HEK293 (cell line): ENCODE measurements around the gene C2orf69.

Source experiments
- CTCF ChIA-PET: fragments of 350-600 bp; formaldehyde crosslinking; extraction: SDS; loops from one replicate; lab custom pipeline; 2021; ENCODE audit warnings: antibody characterized with exemption; lab: Yijun Ruan, JAX
- POLR2A ChIA-PET: fragments of 300-600 bp; formaldehyde crosslinking; extraction: SDS; loops from one replicate; lab custom pipeline; 2020; ENCODE audit warnings: antibody characterized with exemption, inconsistent platforms; lab: Yijun Ruan, JAX
- H3K27ac ChIP-seq: fragments of 200-500 bp; sonication (Bioruptor generic); 2 replicates; pipeline ENCODE4 v1.5.1; 2014; ENCODE audit warnings: low read depth, low read length, control low read depth, inconsistent platforms; ENCODE audit errors: extremely low read depth
- H3K36me3 ChIP-seq, 2 experiments: fragments of 200-500 bp in 1 of 2; sonication (Bioruptor generic) in 1 of 2; 1 replicate in 1 of 2; 2 replicates in 1 of 2; pipeline ENCODE4 v1.5.1; 2014 to 2017; ENCODE audit warnings: inconsistent platforms in 2 of 2, low read length in 2 of 2; ENCODE audit not compliant: control insufficient read depth in 2 of 2, insufficient read depth in 1 of 2
- H3K4me1 ChIP-seq: fragments of 200-500 bp; sonication (Bioruptor generic); 2 replicates; pipeline ENCODE4 v1.5.1; 2014; ENCODE audit warnings: mild to moderate bottlenecking, low read length, inconsistent platforms; ENCODE audit not compliant: control insufficient read depth, insufficient read depth
- H3K4me3 ChIP-seq: 2 replicates; pipeline ENCODE4 v1.5.1; 2011; ENCODE audit warnings: low read depth, mild to moderate bottlenecking, control low read depth, low read length, moderate library complexity
- H3K9me3 ChIP-seq: fragments of 200-500 bp; sonication (Bioruptor generic); 2 replicates; pipeline ENCODE4 v1.5.1; 2014; ENCODE audit warnings: low read depth, low read length, inconsistent platforms; ENCODE audit not compliant: control insufficient read depth, insufficient read depth
- BCL11B ChIP-seq: fragments of 450-650 bp; formaldehyde crosslinking; IDR thresholded peaks from 2 replicates; pipeline ENCODE4 v1.5.1; 2016; ENCODE audit warnings: low read depth, missing biosample characterization, missing genetic modification characterization
- KLF7 ChIP-seq: fragments of 450-650 bp; formaldehyde crosslinking; IDR thresholded peaks from 2 replicates; pipeline ENCODE4 v1.5.1; 2016; ENCODE audit warnings: missing biosample characterization, missing genetic modification characterization, borderline replicate concordance
- OSR2 ChIP-seq: fragments of 450-650 bp; formaldehyde crosslinking; IDR thresholded peaks from 2 replicates; pipeline ENCODE4 v1.5.1; 2016; ENCODE audit warnings: missing biosample characterization, missing genetic modification characterization
- TCF7L2 ChIP-seq: IDR thresholded peaks from 2 replicates; pipeline ENCODE4 v1.6.1; 2011; ENCODE audit warnings: low read depth, mild to moderate bottlenecking, inconsistent platforms, low read length, moderate library complexity, borderline replicate concordance
- WT1 ChIP-seq: fragments of 450-650 bp; formaldehyde crosslinking; IDR thresholded peaks from 2 replicates; pipeline ENCODE4 v1.5.1; 2016; ENCODE audit warnings: missing biosample characterization, missing genetic modification characterization
- ZBTB17 ChIP-seq: fragments of 450-650 bp; formaldehyde crosslinking; IDR thresholded peaks from 2 replicates; pipeline ENCODE4 v1.5.1; 2016; ENCODE audit warnings: missing biosample characterization, missing genetic modification characterization
- ZBTB8A ChIP-seq: fragments of 450-650 bp; formaldehyde crosslinking; IDR thresholded peaks from 2 replicates; pipeline ENCODE4 v1.5.1; 2016; ENCODE audit warnings: missing biosample characterization, missing genetic modification characterization
- ZNF112 ChIP-seq: fragments of 450-650 bp; formaldehyde crosslinking; IDR thresholded peaks from 2 replicates; pipeline ENCODE4 v1.5.0; 2017; ENCODE audit warnings: missing biosample characterization, missing genetic modification characterization
- ZNF114 ChIP-seq: fragments of 450-650 bp; formaldehyde crosslinking; IDR thresholded peaks from 2 replicates; pipeline ENCODE4 v1.5.0; 2017; ENCODE audit warnings: missing biosample characterization, missing genetic modification characterization
- ZNF157 ChIP-seq: fragments of 450-650 bp; formaldehyde crosslinking; IDR thresholded peaks from 2 replicates; pipeline ENCODE4 v1.5.1; 2016; ENCODE audit warnings: missing biosample characterization, missing genetic modification characterization
- ZNF175 ChIP-seq: fragments of 450-650 bp; formaldehyde crosslinking; IDR thresholded peaks from 2 replicates; pipeline ENCODE4 v1.5.1; 2016; ENCODE audit warnings: missing biosample characterization, missing genetic modification characterization
- ZNF391 ChIP-seq: fragments of 450-650 bp; formaldehyde crosslinking; IDR thresholded peaks from 2 replicates; pipeline ENCODE4 v1.5.1; 2016; ENCODE audit warnings: low read depth, missing biosample characterization, missing genetic modification characterization, borderline replicate concordance
- ZNF555 ChIP-seq: fragments of 450-650 bp; formaldehyde crosslinking; conservative IDR thresholded peaks from 2 replicates; pipeline ENCODE4 v1.5.1; 2017; ENCODE audit warnings: missing biosample characterization, mild to moderate bottlenecking, missing genetic modification characterization, inconsistent platforms
- ZNF585B ChIP-seq: fragments of 450-650 bp; formaldehyde crosslinking; IDR thresholded peaks from 2 replicates; pipeline ENCODE4 v1.5.1; 2016; ENCODE audit warnings: missing biosample characterization, missing genetic modification characterization
- ZNF76 ChIP-seq: fragments of 450-650 bp; formaldehyde crosslinking; IDR thresholded peaks from 2 replicates; pipeline ENCODE4; 2016; ENCODE audit warnings: low read depth, missing biosample characterization, missing genetic modification characterization, borderline replicate concordance
- ZSCAN16 ChIP-seq: fragments of 450-650 bp; formaldehyde crosslinking; IDR thresholded peaks from 2 replicates; pipeline ENCODE4 v1.5.1; 2016; ENCODE audit warnings: missing biosample characterization, missing genetic modification characterization
- TF ChIP-seq, protein P1 (sequence below): fragments of 450-650 bp; formaldehyde crosslinking; IDR thresholded peaks from 2 replicates; pipeline ENCODE4 v1.5.1; 2016; ENCODE audit warnings: missing biosample characterization, missing genetic modification characterization
- TF ChIP-seq, protein P2 (sequence below): fragments of 450-650 bp; formaldehyde crosslinking; IDR thresholded peaks from 2 replicates; pipeline ENCODE4 v1.5.0; 2017; ENCODE audit warnings: missing biosample characterization, missing genetic modification characterization, borderline replicate concordance
- TF ChIP-seq, protein P3 (sequence below): fragments of 450-650 bp; formaldehyde crosslinking; IDR thresholded peaks from 2 replicates; pipeline ENCODE4 v1.5.1; 2016; ENCODE audit warnings: missing biosample characterization, missing genetic modification characterization

C2orf69 gene

DNA sequence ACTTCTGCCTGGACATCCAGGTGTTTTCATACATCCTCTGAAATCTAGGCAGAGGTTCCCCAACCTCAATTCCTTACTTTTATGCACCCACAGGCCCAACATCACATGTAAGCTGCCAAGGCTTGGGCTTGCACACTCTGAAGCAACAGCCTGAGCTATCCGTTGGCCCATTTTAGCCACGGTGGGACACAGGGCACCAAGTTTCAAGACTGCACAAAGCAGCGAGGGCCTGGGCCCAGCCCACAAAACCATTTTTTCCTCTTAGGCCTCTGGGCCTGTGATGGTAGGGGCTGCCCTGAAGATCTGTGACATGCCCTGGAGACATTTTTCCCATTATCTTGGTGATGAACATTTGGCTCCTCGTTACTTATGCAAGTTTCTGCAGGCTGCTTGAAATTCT is 5.9 kb downstream of the C2orf69 start (continued):
- TF ChIP-seq TCF7L2 (no peak), ZBTB8A (no peak), ZNF114 (tag by site-specific recombination) (no peak), ZNF555 (tag by site-specific recombination) (no peak), ZBTB17 (tag by site-specific recombination) (no peak), KLF7 (tag by site-specific recombination) (no peak), ZNF157 (tag by site-specific recombination) (no peak), ZNF585B (peak; percentile 97), ZNF76 (tag by site-specific recombination) (no peak)
- TF ChIP-seq, protein P1, sequence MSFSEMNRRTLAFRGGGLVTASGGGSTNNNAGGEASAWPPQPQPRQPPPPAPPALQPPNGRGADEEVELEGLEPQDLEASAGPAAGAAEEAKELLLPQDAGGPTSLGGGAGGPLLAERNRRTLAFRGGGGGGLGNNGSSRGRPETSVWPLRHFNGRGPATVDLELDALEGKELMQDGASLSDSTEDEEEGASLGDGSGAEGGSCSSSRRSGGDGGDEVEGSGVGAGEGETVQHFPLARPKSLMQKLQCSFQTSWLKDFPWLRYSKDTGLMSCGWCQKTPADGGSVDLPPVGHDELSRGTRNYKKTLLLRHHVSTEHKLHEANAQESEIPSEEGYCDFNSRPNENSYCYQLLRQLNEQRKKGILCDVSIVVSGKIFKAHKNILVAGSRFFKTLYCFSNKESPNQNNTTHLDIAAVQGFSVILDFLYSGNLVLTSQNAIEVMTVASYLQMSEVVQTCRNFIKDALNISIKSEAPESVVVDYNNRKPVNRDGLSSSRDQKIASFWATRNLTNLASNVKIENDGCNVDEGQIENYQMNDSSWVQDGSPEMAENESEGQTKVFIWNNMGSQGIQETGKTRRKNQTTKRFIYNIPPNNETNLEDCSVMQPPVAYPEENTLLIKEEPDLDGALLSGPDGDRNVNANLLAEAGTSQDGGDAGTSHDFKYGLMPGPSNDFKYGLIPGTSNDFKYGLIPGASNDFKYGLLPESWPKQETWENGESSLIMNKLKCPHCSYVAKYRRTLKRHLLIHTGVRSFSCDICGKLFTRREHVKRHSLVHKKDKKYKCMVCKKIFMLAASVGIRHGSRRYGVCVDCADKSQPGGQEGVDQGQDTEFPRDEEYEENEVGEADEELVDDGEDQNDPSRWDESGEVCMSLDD (tag by site-specific recombination): no peak

DNA sequence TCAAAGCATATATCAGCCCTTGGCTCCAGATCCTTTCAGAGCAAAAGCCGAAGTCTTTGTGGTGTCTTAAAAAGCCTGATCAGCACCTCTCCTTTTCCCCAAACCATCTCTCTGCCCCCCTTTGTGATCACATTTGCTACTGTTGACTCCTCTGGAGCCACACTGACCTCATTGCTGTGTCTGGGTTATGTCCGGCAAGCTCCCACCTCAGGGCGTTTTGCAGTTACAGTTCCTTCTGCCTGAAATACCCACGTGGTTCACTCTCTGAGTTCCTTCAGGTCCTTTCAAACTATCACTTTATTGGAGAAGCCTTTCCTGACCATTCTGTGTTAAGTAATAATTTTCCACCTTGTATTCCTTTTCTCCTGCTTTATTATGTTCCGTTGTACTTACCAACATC is 11.8 kb downstream of the C2orf69 start:
- no peak overlapping the region for H3K4me3 ChIP-seq
- no peaks in the 10 kb centered on the region for H3K4me1 ChIP-seq
- CTCF ChIA-PET: interaction anchor here (0.7 kb wide), 1 partner anchor 7 kb away, joined by 3 read pairs; no protein-coding TSS in a partner anchor
- no peak overlapping the region; the same call in 1 of the 2 replicates for H3K27ac ChIP-seq
- H3K9me3 ChIP-seq: no peaks in the 10 kb centered on the region
- H3K36me3 ChIP-seq: peaks cover 22 to 42% of the 10 kb centered on the region in 2 experiments
- TF ChIP-seq WT1 (tag by site-specific recombination) (no peak), ZSCAN16 (tag by site-specific recombination) (no peak), ZNF112 (no peak), OSR2 (peak; percentile 15; the same call in 1 of the 2 replicates), ZNF391 (tag by site-specific recombination) (no peak), BCL11B (tag by site-specific recombination) (no peak), ZNF175 (tag by site-specific recombination) (no peak)
- TF ChIP-seq, protein P2, sequence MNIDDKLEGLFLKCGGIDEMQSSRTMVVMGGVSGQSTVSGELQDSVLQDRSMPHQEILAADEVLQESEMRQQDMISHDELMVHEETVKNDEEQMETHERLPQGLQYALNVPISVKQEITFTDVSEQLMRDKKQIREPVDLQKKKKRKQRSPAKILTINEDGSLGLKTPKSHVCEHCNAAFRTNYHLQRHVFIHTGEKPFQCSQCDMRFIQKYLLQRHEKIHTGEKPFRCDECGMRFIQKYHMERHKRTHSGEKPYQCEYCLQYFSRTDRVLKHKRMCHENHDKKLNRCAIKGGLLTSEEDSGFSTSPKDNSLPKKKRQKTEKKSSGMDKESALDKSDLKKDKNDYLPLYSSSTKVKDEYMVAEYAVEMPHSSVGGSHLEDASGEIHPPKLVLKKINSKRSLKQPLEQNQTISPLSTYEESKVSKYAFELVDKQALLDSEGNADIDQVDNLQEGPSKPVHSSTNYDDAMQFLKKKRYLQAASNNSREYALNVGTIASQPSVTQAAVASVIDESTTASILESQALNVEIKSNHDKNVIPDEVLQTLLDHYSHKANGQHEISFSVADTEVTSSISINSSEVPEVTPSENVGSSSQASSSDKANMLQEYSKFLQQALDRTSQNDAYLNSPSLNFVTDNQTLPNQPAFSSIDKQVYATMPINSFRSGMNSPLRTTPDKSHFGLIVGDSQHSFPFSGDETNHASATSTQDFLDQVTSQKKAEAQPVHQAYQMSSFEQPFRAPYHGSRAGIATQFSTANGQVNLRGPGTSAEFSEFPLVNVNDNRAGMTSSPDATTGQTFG (tag by site-specific recombination): no peak
- TF ChIP-seq, protein P3, sequence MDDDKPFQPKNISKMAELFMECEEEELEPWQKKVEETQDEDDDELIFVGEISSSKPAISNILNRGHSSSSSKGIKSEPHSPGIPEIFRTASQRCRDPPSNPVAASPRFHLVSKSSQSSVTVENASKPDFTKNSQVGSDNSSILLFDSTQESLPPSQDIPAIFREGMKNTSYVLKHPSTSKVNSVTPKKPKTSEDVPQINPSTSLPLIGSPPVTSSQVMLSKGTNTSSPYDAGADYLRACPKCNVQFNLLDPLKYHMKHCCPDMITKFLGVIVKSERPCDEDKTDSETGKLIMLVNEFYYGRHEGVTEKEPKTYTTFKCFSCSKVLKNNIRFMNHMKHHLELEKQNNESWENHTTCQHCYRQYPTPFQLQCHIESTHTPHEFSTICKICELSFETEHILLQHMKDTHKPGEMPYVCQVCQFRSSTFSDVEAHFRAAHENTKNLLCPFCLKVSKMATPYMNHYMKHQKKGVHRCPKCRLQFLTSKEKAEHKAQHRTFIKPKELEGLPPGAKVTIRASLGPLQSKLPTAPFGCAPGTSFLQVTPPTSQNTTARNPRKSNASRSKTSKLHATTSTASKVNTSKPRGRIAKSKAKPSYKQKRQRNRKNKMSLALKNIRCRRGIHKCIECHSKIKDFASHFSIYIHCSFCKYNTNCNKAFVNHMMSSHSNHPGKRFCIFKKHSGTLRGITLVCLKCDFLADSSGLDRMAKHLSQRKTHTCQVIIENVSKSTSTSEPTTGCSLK: no peak
- POLR2A ChIA-PET: interaction anchor here (1.2 kb wide), 1 partner anchor 12 kb away, joined by 9 read pairs; the partner anchor contains the start of gene C2orf69
